ENCODE data around the gene MED13.
"Not testable (repeated sequence)": the region's sequence is repeated elsewhere in the genome, so short reads cannot be mapped to it uniquely, and the experiment has no call there.

DNA sequence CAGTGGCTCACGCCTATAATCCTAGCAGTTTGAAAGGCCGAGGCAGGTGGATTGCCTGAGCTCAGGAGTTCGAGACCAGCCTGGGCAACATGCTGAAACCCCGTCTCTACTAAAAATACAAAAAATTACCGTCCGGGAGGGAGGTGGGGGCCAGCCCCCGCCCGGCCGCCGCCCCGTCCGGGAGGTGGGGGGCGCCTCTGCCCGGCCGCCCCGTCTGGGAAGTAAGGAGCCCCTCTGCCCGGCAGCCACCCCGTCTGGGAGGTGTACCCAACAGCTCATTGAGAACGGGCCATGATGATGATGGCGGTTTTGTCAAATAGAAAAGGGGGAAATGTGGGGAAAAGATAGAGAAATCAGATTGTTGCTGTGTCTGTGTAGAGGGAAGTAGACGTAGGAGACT lies 7.8 kb upstream of the MED13 start:
- not testable (repeated sequence) for TF ChIP-seq ZNF384 (IDR thresholded peaks at IDR 0.05); HDGF (IDR thresholded peaks at IDR 0.05; ENCODE audit: borderline replicate concordance); SP1 (IDR thresholded peaks at IDR 0.05); FOXA1 (IDR thresholded peaks at IDR 0.05); FOXK2 (IDR thresholded peaks at IDR 0.05)

All from HEK293T (cell line).